NK-92 (cell line): ENCODE measurements around the gene TMEM154.

Source experiments
- DNase-seq: peaks from one replicate; lab custom pipeline; 2025; ENCODE audit not compliant: unreplicated experiment; lab: John Stamatoyannopoulos, UW

Gene TMEM154

DNA sequence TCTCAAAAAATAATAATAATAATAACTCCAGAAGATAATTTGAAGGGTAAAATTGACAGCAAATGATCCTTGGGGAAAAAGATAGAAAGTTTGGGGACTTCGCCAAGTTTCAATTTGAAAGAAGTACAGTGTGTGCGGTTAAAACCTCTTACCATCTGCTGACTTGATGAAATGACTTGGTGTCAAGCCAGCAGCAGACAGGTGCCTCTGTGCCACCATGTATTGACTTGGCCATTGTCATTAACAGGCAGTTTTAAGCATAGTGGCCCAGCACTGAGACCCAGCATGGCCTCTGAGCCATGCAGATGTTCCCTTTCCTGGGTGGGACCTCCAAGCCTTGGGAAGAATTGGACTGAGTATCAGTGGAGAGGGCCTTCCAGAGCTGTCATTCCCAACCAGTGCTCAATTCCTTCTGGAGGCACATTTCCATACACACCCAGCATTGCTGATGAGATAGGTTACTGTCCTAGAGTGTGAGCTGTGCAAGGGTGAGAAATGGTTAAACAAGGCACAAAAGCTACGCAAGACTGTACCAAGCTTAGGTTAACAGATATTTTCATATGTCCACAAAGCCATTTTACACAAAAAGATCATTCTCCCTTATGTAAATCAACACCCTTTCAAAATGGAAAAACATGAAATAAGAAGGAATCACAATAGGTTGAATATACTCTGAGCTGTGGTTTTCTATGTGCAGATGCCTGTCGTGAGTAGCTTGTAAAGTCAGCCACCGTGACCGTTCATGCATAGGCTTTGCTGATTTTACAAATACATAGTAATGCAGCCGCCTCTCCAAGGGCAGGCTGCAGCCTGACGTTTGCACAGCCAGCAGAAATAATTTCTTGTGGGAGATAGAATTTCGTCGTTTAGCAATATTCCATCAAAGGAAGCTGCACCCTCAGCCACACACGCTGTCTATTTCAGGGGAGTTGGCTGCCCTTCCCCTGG is 84.5 kb downstream of the TMEM154 start:
- DNase-seq = no peak

DNA sequence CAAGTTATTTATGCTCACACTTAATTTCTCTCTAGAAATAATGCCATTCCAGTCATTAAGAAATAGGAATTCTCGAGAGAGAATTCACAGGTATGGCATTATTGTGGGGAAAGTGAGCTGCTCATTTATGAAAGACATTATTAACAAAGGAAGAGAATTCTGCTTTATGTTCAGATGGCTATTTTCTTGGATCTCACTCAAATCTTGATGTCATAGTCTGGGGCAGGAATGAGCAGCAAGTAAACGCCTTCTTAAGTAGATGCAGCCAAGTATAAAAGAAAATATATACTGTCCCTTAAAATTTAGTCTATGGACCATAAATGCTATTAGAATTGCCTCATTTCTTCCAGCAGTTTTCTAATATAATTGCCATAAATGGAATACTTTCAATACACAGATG is 85.7 kb downstream of the TMEM154 start:
- no peak for DNase-seq

DNA sequence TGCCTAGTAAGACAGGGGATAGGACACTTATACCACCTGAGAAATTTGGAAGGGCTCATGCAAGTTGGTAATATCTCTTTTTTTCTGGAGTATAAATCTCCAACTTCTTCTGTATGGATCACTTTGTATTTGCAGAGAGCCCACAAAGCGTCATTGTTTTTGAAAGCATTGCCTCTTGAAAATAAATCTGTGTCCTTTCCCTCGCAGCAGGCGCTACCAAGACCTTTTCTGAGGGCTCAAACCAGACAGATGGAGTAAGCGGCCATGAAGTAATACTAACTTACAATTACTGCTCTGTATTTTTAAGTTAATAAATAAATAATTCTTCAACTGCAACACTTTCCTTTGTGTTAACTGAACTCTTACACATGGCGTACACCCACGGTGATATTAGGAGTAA is 87.9 kb downstream of the TMEM154 start:
- no peak for DNase-seq

DNA sequence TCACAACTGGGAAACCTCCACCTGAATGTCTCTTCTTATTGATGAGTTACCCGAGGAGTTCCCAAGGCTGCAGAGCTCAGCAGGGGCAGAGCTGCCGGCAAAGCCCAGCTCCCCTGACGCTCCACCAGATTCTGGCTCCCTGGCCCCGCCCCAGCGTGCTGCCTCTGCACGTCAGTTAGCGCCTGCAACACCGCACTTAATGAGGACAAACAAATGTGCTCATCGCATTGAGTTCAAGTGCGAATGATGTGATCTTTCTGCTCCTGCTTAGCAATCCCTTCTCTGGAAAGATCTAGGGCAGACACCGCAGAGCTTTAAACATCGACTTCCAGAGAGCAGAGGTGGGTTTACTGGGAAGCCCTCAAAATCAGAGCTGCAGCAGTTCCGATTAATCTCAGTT is 88.4 kb downstream of the TMEM154 start:
- no peak for DNase-seq

DNA sequence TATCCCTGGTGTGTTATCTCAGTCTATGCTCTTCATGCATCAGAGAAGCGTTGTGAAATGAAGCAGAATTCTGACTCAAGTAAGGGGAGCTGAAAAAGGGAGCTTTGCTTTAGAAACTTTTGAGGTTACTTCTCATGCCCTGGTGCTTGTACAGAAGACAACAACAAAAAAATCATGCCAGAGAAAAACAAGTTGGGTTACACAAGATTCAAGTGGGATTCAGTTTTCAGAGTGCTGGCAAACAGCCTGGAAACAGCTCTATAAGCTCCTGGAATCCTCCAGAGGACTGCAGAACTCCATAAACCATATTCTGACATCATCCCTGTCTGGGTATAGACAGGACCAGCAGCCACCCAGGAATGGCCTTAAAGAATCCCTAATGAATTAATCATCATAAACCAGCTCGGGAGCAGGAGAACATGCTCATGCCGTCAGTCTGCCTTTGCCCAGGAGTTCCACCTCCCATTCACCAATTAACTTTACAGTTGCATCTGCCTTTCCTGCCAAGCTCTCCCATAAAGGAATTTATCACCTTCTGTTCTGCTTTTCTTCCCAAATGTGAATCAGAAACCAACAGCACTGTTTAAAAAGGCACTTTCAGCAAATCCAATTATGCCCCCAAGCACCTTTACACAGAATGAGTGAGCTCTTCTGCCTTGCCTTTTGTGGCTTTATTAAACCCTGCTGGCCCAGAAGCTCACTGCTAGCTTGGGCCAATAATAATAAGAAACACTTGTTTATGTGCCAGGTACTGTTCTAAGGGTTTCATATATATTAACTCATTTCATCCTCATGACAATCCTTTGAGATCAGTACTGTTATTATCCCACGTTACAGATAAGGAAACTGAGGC is 89.4 kb downstream of the TMEM154 start:
- no peak for DNase-seq

DNA sequence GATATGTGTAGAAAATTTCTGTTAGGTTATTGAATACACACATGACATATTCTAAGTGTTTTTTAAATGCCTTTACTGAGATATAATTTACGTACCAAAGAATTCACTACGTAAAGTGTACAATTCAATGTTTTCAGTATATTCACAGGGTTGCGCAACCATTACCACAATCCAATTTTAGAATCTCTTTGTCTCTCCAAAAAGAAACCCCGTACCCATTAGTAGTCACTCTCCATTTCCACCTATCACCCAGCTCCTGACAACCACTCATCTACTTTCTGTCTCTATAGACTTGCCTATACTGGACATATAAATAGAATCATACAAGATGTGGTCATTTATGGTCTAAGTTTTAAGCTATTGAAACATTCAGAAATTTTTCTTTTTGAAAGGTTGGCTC is 90.9 kb downstream of the TMEM154 start:
- no peak for DNase-seq

DNA sequence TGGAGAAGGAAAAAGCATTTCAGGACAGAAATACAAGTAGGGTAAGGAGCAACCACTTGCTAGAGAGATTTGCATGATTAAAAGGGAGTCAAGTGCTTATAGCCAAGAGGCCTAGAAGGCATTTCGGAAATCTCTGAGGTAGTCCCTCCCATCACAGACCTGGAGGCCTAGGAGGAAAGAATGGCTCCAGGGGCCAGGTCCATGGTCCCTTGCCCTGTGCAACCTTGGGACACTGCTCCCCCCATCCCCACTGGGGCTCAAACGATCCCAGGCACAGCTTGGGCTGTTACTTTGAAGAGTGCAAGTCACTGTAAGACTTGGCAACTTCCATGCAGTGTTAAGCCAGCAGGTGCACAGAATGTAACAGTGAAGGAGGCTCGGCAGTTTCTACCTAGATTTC is 92.7 kb downstream of the TMEM154 start:
- no peak for DNase-seq

DNA sequence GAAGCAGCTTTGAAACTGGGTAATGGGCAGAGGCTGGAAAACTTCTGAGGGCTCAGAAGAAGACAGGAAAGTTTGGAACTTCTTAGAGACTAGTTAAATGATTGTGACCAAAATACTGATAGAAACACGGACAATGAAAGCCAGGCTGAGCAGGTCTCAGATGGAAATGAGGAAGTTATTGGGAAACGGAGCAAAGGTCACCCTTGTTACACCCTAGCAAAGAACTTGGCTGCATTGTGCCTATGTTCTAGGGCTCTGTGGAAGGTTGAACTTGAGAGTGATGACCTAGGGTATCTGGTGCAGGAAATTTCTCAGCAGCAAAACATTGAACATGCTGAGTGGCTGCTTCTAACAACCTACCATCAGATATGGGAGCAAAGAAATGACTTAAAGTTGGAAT is 93.1 kb downstream of the TMEM154 start:
- no peak for DNase-seq

DNA sequence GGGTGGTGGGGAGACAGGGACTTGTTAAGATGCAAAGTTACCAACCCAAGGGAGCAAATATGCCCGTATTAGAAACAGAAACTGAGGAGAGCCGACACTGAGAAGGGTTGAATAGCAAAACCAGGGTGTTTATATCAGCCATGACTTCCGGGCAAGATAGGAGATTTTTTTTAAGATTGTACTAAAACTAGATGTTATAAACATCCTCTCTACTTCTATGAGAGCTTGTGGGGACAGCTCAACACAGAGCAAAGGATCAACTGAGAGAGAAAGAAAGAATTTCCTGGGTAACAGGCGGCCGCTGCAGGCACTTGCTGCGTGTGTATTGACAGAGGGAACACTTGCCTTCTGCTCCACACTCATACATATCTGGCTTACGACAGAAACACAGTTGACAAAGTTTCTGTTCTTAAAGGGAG is 94.8 kb downstream of the TMEM154 start:
- no peak for DNase-seq

DNA sequence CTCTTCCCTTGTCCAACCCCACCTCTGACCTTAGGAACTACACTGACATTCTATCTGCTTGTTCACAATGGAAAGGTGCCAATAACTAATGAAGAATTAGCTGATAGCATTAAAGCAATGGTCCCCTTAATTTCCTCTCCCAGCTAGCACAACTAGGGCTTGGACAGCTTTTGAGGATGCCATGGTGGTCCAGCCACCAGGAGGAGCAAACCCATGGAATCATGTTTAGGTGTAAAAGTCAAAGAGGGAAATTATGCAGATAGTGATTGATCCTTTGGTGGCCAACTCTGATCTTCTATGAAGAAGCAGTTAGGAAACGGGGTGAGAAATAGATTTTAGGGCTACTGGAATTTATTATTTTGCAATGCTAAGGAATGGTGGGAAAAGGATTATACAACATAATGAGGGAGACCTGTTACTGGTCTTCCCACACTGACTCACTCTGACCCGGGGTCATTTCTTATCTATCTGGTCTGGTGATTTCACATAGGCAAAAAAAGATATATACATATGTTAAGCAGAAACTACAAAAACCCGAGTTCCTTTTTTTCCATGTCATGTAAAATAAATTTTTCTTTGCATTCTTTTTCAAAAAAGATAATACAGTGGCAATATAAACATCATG is 98.1 kb downstream of the TMEM154 start:
- no peak for DNase-seq

DNA sequence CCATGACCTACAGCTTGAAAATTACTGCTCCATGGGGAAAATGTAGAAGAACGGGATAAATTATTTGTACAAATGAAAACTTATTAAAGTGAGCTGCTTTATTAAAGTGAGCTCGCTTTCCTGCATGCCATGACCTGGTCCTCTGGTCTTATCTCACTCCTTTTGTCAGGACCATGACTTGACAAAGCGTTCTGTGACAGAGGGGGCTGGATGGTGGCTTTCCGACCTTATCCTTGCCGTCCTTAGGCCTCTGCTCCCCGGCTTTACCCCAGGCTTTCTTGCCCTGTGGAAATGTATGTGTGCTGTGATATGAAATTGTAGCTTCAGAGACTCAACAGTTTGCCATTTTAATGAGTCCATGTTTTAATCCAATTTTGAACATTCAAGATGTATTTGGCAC is 99.9 kb downstream of the TMEM154 start:
- DNase-seq = no peak

DNA sequence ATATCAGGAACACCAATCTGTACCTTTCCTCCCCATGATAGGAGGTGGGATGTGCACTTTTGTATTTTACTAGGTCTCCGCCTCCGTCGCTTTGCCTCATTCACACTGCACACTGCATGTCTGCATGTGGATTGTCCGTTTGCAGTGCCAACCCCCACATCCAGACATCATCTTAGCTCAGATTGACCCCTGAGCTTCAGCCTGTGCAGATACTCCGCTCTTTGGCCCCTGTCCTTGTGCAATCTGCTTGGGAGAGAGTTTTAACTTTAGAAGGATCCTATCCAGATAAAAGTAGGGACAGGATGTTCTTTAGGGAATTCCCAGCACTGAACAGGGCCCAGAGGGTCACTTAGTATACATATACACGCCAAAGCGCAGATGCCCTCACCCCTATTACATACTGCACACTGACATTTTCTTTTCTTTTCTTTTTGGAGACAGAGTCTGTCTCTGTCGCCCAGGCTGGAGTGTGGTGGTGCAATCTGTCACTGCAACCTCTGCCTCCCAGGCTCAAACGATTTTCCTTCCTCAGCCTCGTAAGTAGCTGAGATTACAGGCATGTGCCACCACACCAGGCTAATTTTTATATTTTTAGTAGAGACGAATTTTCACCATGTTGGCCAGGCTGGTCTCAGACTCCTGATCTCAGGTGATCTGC is 100.6 kb downstream of the TMEM154 start:
- no peak for DNase-seq

DNA sequence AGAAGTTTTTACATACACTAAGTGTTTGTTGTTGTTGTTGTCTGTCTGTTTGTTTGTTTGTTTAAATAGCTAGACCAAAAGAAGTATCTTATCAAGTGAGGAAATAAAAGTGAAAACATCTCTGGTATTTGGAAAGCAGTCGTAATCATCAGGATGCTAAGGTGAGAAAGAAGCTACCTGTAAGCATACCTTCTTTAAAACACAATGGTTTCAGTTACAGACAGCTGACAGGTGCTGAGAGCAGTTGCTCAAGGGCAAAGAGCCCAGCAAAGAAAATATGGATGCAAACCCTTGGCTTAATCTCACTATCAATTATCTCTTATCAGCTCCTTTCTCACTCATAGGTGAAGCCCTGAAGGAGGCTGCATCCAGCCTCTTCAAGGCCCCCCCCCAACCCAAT is 101.1 kb downstream of the TMEM154 start:
- no peak for DNase-seq

DNA sequence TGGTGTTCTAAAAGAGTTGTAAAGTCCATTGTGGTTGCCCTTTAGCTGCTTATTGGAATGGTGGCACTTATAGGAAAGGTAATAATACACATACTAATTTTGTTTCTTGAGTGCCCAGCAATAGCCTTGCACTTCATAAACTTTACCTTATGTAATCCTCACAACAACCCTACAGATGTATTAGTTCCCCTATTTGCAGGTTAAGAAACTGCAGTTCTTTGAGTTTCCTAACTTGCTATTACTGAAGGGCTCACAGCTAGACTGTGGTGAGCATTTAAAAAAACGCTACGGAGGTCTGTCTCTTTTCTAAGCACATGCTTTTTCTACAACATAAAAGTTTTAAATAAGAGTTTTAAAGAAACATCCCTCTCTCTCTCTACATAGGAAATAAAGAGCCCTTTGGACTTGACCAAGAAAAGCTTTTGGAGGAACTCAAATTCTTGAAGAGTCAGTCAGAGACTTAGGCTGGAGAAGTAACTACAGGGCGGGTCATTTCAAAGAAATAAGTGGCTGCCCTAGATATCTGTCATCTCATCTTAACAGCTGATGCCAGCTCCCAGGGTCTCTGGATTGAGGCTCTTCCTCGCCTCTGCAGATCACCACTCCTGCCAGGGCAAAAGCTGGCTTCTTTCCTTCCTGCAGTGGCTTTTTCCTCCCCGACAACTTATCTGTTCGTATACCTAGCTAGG is 101.9 kb downstream of the TMEM154 start:
- DNase-seq = no peak

DNA sequence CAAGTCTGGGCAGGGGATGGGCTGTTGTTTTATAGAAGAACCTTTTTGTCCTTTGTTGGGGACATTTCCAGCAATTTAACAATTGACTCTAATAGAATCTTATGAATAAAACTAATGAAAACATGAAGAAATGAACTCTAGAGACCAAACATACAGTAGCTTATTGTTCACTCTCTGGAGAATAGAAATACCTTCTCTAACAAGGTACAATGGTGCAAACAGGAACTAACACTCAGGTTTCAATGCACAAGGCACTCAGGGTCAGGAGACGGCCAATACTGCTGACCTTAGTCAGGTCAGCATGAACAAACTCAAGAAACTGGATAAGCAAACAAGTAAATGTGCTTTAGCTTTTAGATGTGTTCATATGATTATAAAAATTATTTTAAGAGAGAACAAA is 104.3 kb downstream of the TMEM154 start:
- no peak for DNase-seq

DNA sequence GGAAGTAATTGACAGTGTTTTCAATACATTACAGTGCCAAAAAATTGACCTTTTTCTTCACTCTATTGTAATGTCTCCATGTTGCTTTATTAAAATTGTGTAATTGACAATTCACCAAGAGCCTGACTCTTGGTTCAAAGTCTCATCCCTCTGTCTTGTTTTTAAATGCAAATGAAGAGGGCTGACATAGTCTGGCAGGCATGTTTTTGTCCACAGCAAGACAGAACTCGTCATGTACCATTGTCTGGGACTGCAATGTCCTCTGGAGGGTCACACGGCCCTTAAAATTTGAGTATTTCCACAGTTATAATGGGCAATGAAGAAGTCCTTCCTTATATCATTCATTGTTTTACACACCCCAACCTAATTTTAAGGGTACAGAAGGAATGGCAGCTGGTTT is 105.9 kb downstream of the TMEM154 start:
- no peak for DNase-seq

DNA sequence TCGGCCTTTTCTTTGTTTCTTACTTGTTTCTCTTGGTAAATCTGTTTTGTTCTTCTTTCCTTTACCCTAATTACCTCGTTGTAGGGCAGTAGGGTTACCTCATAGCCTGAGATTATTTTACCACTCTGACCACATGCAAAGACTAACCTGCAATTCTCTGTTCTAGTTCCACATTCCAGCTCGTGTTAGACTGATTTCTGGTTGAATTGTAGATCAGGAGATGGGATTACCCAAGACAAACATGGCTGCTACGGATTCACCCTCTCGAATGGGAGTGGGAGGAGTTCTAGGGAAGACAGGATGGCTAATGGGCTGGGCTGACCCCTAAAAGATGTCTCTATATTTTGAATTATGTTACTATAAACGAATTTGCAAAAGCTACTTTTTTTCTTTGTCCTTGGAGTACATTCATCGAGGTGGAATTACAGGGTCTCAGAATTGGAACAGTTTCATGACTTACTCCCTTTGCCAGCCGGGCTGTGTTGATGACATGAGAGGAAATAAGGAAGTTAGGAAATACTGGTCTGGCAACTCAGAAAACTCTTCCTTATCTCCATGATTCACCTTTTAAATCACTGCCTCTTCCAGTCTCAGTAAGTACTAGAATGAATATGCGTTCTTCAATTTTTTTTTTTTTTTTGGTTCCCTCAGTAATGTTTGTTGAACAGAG is 107.2 kb downstream of the TMEM154 start:
- no peak for DNase-seq

DNA sequence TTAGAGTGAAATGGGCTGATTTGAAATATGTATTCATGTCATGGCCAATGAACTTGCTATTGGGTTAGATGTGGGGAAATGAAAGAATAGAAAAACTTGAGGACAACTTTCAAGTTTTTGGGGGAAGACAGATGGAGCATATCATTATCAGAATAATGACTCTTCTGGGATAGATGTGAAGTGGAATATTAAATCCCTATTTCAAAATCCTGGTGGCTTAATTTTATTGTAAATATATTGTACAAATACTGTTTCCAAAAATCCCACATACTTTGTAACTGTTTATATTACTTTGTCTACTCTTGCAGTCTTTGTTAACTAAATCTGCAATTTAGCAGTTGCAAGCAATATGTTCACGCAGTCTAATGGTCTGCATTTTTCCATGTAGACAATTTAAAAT is 108.0 kb downstream of the TMEM154 start:
- no peak for DNase-seq

DNA sequence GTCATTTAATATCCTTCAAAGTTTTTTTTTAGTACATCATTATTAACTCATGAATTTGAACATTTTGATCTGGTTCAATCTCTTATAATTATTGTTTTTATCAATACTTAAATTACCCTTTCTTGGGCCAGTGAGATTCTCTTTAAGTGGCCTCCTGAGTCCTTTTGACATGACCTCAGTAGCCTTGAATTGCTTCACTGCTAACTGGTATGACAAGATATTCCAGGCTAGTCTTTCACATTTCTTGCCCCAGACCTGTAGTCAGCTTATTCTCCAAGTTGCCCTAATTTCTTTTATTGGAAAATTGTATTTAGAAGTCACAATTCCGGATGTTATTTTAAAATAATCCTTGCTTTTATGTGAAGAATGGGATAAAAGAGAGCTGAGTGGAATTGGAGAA is 108.5 kb downstream of the TMEM154 start:
- no peak for DNase-seq
